ENCODE data around the gene PRSS56.
A peak's percentile ranks its signal among the peaks of the same experiment; 100 is the strongest.
"Not testable (repeated sequence)": the region's sequence is repeated elsewhere in the genome, so short reads cannot be mapped to it uniquely, and the experiment has no call there.

PRSS56 gene

GRCh38 chr2:232525791-232526371, 5.7 kb downstream of the PRSS56 start, which contains the start of gene CHRND:
Gene CHRND, plus strand, starts transcription at chr2:232526160. Its CDS starts 56 bp downstream, at chr2:232526216.
- peak; percentile 62 for DNase-seq (ENCODE audit: low spot score)

- no peak for DNase-seq (ENCODE audit: low spot score)
Measured at GRCh38 chr2:232526372-232526941, 6.3 kb downstream of the PRSS56 start.

DNA sequence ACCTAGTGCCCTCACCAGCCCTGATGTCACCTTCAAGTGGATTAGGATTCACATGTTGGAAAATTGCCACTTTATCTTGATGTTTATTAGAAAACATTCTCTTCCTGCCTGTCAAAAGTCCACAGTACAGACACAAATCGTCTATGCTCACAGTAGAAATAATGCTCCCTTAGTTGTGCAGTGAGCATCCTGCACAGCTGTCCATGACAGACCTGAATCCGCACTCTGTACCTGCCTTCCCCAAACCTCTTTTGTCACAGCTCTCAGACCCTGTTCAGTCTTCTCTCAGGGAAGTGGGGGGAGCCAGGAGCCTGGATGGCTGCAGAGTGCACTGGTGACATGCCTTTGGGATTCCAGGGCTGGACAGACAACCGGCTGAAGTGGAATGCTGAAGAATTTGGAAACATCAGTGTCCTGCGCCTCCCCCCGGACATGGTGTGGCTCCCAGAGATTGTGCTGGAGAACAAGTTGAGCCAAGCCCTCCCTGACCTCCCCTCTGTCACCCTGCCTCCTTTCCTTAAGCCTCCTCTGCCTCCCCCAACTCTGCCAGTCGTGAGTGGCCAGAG, 7.8 kb downstream of the PRSS56 start:
- DNase-seq (ENCODE audit: low spot score) = no peak

DNA sequence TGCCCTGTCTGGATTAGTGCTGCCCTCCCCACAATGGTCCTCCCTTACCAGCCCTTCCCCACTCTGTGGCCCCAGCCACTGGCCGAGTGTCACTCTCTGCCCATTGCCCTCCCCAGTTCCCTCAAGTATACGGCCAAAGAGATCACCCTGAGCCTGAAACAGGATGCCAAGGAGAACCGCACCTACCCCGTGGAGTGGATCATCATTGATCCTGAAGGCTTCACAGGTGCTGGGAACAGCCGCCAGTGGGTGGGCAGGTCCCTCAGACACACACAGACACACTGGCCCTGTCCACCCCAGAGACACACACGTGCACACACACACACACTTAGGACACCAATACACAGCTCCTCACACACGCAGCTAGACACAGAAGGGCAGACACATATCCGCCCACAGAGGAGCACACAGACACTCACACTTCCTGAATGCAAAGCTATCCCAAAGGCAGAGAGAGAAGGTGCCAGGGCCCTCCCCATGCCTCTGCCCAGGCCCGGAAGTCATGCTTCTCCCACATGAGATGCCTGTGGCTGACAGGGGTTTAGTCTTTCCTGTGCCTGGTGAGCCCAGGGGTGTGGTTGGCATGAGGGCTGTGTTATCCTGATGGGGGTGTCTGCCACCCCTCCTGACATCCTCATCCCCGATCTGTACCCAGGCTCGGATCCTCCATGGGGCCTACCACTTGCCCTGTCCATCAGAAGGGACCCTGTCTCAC, 8.7 kb downstream of the PRSS56 start:
- peak; percentile 42 for DNase-seq (ENCODE audit: low spot score)

DNA sequence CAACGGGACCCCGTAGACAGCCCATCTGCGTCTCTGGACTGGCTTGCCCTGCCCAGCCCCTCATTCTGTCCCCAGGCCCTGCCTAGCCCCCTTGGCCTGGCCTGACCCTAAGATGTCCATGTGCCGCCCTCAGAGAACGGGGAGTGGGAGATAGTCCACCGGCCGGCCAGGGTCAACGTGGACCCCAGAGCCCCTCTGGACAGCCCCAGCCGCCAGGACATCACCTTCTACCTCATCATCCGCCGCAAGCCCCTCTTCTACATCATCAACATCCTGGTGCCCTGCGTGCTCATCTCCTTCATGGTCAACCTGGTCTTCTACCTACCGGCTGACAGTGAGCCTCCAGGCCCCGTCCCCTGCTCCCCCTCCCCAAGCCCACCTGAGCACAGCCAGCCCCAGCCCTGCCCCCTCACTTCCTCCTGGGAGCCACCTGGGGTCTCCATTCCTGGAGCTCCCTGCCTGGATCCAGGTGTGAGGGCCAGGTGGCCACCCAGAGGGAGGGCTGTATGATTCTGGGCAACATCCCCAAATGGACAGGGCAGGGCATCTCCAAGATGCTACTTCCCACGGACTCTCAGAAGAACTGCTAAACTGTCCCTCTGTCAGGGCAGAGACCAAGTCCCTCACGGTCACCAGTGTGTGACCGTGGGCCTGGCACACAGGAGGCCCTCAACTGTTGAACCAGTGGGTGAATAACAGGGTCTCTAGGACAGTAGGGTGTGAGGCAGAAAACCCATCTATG, 9.8 kb downstream of the PRSS56 start:
- no peak for DNase-seq (ENCODE audit: low spot score)

DNA sequence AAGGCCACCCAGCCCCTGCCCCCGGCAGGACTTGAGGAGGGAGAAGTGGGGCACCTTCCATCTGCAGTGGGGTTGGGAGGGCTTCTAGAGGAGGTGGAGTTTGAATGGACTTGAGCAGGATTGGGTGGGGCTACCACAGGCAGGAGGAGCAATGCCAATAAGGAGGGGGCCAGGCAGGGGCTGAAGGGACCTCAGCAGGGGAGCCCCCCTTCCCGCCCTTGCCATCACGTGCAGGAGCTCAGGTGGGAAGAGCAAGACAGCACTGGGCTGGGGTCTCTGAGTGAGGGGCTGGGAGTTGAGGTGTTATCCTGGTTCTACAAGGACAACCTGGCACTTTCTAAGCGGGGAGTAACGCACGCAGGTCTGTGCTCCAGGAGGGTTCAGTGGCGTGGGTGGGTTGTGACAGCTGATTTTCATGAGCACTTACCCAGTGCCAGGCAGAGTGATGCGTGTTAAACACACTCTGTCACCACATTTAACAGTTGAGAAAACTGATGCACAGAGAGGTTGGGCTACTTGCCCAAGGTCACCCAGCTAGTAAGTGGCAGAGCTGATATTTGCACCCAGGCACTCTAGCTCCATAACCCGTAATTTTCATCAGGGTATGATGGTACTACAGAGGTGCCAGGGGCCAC, 10.6 kb downstream of the PRSS56 start:
- DNase-seq (ENCODE audit: low spot score) = no peak

GRCh38 chr2:232532419-232532818, 12.2 kb downstream of the PRSS56 start:
- no peak for DNase-seq (ENCODE audit: low spot score)

GRCh38 chr2:232532821-232533220, 12.6 kb downstream of the PRSS56 start:
- not testable (repeated sequence) for DNase-seq (ENCODE audit: low spot score)

GRCh38 chr2:232533944-232534710, 13.9 kb downstream of the PRSS56 start:
- DNase-seq (ENCODE audit: low spot score) = peak; percentile 28

GRCh38 chr2:232534940-232535651, 14.9 kb downstream of the PRSS56 start:
- DNase-seq (ENCODE audit: low spot score) = no peak

DNA sequence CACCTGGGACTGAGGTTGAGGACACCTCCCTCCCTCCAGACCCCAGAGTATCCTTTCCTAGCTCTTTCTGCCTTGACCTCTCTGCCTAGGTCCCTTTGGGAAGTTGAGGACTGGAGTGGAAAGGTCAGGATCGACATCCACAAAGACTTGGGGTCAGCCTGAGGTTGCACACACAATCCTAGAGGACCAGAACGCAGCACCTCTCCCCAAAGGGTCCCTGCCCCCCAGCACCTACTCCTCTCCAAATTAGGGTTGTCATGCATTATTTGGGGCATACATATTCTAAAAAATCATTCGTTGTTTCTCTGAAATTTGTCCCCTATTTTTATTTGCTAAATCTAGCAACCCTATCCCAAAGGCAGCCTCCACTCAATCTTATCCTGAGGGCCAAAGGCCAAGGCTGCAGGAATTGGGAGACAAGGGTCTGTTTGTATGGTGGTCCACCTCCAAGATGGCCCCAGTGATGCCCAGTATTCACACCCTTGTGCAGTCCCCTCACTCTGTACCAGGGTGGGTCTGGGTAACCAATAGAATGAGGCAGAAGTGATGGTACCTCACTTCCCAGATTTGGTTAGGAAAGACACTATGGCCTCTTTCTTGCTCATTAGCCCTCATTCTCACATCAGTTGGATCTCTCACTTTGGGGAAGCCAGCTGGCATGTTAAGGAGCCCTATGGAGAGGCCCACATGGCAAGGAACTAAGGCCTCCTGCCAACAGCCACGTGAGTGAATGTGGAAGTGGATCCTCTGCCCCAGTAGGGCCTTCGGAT, 15.8 kb downstream of the PRSS56 start:
- DNase-seq (ENCODE audit: low spot score) = no peak

GRCh38 chr2:232537079-232537478, 16.9 kb downstream of the PRSS56 start:
- DNase-seq (ENCODE audit: low spot score) = no peak

DNA sequence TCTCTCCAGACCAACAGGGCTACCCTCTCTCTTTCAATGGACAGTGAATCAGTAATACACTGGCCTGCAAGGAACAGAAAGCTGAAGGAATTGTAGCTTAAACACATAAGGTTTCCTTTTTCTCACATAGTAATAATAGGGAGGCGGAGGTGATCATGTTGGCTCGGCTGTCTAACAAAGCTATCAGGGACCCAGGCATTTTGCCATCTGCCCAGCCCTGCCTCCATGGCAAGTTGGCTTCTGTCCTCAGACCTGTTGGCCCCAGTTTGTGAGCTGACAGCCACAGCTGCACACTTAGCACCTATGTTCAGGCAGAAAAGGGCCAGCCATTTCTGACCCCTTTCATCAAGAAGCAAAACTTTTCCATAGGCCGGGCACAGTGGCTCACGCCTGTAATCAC, 17.3 kb downstream of the PRSS56 start:
- no peak for DNase-seq (ENCODE audit: low spot score)

DNA sequence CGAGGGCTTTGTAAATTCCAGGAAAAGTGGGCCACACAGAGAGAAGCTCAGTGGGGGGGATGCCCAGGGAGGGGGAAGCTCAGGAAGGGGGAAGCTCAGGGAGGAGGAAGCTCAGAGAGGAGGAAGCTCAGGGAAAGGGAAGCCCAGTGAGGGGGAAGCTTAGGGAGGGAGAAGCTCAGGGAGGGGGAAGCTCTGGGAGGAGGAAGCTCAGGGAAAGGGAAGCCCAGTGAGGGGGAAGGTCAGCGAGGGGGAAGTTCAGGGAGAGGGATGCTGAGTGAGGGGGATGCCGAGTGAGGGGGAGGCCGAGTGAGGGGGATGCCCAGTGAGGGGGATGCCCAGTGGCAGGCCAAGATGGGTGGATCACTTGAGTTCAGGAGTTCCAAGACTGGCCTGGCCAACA, 18.5 kb downstream of the PRSS56 start:
- DNase-seq (ENCODE audit: low spot score) = no peak

DNA sequence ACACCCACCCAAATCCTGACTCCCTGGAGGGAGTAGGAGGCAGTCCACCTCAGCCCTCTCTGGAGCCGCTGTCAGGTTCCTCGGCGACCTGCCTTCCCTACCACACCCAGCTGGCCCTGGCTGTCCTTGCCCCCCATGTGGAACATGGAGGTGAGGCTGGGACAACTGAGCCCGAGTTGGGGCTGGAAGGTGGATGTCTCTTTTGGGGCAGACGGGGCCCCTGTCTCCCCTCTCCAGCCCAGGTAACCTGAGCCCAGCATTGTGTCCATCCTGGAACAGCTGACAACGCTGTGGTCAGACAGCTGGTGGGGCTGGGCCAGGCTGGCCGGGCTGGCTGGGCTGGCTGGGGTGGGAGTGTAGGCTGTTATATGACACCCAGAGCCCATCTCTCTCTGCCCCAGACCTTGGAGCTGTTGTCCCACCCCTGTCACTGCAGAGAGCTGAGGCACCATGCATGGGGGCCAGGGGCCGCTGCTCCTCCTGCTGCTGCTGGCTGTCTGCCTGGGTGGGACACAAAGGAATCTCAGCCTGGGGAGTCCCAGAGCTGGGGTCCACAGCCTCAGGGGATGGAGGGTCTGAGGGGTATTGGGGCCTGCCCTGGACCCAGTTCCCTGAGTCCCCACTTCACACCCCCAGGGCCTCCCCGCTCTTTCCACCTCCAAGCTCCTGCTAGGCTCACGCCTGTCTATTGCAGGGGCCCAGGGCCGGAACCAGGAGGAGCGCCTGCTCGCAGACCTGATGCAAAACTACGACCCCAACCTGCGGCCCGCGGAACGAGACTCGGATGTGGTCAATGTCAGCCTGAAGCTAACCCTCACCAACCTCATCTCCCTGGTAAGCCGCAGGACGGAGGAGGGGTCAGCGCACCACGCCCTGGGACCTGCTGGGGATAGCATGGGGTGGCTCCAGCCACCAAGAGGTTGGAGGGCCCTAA, 19.4 kb downstream of the PRSS56 start, which contains the start of gene CHRNG:
Gene CHRNG (plus strand): TSS at position 395 of the 934 bp plus-strand sequence. CDS start 56 bp downstream, at position 451.
- DNase-seq (ENCODE audit: low spot score) = peak; percentile 9

DNA sequence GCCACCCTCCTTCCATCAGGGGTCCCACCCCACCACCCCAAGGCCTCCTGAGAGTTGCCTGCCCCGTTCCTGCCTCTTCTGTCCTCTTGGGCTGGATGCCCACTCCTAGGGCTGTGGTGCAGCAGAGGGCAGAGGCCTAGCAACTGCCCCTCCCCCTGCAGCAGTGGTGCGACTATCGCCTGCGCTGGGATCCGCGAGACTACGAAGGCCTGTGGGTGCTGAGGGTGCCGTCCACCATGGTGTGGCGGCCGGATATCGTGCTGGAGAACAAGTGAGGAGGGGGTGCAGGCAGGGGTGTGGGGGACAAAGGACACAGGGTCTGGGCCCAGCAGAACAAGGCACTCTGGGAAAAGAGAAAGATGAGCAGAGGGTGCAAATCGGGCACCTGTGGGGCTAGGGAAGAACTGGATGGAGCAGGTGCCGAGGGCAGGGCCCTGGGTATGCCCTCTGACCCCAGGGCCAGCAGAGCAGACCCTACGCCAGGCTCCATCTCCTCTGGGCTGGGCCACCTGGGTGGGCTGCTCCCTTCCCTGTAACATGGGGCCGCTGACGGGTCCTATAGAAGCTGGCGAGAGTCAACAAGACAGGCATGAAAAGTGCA, 20.4 kb downstream of the PRSS56 start:
- DNase-seq (ENCODE audit: low spot score) = no peak

DNA sequence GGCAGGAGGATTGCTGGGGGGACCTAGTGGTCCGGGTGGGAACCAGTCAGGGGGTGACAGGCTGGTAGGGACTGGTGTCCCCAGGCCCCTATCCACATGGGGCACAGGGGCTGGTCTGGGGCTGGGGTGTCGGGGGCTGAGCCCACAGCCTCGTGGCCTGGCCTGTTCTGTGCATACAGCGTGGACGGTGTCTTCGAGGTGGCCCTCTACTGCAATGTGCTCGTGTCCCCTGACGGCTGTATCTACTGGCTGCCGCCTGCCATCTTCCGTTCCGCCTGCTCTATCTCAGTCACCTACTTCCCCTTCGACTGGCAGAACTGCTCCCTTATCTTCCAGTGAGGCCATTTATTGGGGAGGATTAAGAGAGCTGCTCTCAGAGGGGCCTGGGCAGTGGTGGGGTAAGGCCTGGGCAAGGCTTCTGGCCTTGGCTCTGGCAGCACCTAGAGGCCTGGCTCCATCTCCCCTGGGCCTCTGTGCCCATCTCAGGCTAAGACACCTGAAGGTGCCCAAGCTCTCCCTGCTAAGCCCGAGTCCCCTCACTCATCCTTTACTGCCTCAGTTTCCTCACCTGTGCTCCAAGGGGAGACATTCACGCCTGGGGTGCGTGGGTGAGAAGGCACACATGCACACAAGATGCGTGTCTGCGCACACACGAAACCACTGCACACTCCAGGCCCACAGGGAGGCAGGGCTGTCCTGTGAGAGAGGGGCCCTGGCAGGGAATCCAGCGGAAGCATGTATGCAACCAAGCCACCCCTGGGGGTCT, 21.2 kb downstream of the PRSS56 start:
- DNase-seq (ENCODE audit: low spot score) = peak; percentile 9

Measured in AG20443 (cell line).